Mesothelial cell of epicardium (in vitro differentiated cells): ENCODE results near the gene WDR33. TPM values are rescaled to one million over a fixed set of nuclear protein-coding genes. Genes with fewer than 3 reads are reported as not detected.

Source experiments
- DNase-seq, 2 experiments: peaks; one replicate each; pipeline ENCODE4 v3.0.0; 2021; ENCODE audit warnings: low spot score in 2 of 2; ENCODE audit not compliant: unreplicated experiment in 2 of 2
- H3K27ac Mint-ChIP-seq: 2 replicates; pipeline ENCODE4 v1.8.0; 2021; ENCODE audit warnings: mixed read lengths
- H3K27me3 Mint-ChIP-seq: 2 replicates; pipeline ENCODE4 v1.8.0; 2021; ENCODE audit warnings: low read depth, mixed read lengths
- H3K36me3 Mint-ChIP-seq: 2 replicates; pipeline ENCODE4 v1.8.0; 2021; ENCODE audit warnings: mixed read lengths
- H3K4me1 Mint-ChIP-seq: 2 replicates; pipeline ENCODE4 v1.8.0; 2021; ENCODE audit warnings: mixed read lengths
- H3K4me3 Mint-ChIP-seq: 2 replicates; pipeline ENCODE4 v1.8.0; 2021; ENCODE audit warnings: mild to moderate bottlenecking, moderate library complexity, mixed read lengths
- H3K9me3 Mint-ChIP-seq: 2 replicates; pipeline ENCODE4 v1.8.0; 2021; ENCODE audit warnings: mixed read lengths
- CTCF ChIP-seq: fragments of 200-600 bp; sonication (generic); IDR thresholded peaks from one replicate; pipeline ENCODE4 v1.5.0; 2021; ENCODE audit warnings: antibody characterized with exemption; ENCODE audit not compliant: unreplicated experiment
- total RNA-seq: library from RNA; stranded (reverse); gene quantifications from 3 replicates; pipeline ENCODE4 v1.2.1, GENCODE V29; 2021

The WDR33 gene
- total RNA-seq, 1 donor from 2014 or later = 61.4 TPM

GRCh38 chr2:127739800-127740199 lies 71.2 kb downstream of the WDR33 start:
- peaks cover 10% of the 10 kb centered on the region for H3K36me3 Mint-ChIP-seq
- H3K4me3 Mint-ChIP-seq = no peak overlapping the region
- DNase-seq = no peak
- no peak overlapping the region for H3K27ac Mint-ChIP-seq
- TF ChIP-seq CTCF = no peak
- no peaks in the 10 kb centered on the region for H3K27me3 Mint-ChIP-seq
- no peaks in the 10 kb centered on the region for H3K9me3 Mint-ChIP-seq
- H3K4me1 Mint-ChIP-seq = no peaks in the 10 kb centered on the region

GRCh38 chr2:127737892-127738291 lies 73.1 kb downstream of the WDR33 start:
- Mint-ChIP-seq H3K27ac (no peak overlapping the region), H3K4me3 (no peak overlapping the region)
- TF ChIP-seq CTCF = no peak

GRCh38 chr2:127735537-127736399 lies 75.2 kb downstream of the WDR33 start:
- H3K9me3 Mint-ChIP-seq = no peaks in the 10 kb centered on the region
- H3K36me3 Mint-ChIP-seq = peaks cover 4% of the 10 kb centered on the region
- H3K4me1 Mint-ChIP-seq = no peaks in the 10 kb centered on the region
- no peak overlapping the region for H3K4me3 Mint-ChIP-seq
- no peak overlapping the region for H3K27ac Mint-ChIP-seq
- no peak for DNase-seq
- TF ChIP-seq CTCF = no peak
- H3K27me3 Mint-ChIP-seq = no peaks in the 10 kb centered on the region

More at GRCh38 chr2:127737892-127738291, 73.1 kb downstream of the WDR33 start:
- Mint-ChIP-seq H3K9me3 (no peaks in the 10 kb centered on the region), H3K4me1 (no peaks in the 10 kb centered on the region), H3K36me3 (peaks cover 6% of the 10 kb centered on the region), H3K27me3 (no peaks in the 10 kb centered on the region)
- DNase-seq = no peak

GRCh38 chr2:127735044-127735443 lies 75.9 kb downstream of the WDR33 start:
- no peaks in the 10 kb centered on the region for H3K27me3 Mint-ChIP-seq
- H3K4me1 Mint-ChIP-seq = no peaks in the 10 kb centered on the region
- no peaks in the 10 kb centered on the region for H3K9me3 Mint-ChIP-seq
- TF ChIP-seq CTCF = no peak
- H3K4me3 Mint-ChIP-seq = no peak overlapping the region
- peaks cover 4% of the 10 kb centered on the region for H3K36me3 Mint-ChIP-seq
- no peak for DNase-seq
- H3K27ac Mint-ChIP-seq = no peak overlapping the region

GRCh38 chr2:127733816-127734537 lies 77.0 kb downstream of the WDR33 start:
- H3K27ac Mint-ChIP-seq = no peak overlapping the region
- no peak for DNase-seq
- H3K27me3 Mint-ChIP-seq = no peaks in the 10 kb centered on the region
- no peaks in the 10 kb centered on the region for H3K9me3 Mint-ChIP-seq
- H3K36me3 Mint-ChIP-seq = peaks cover 2% of the 10 kb centered on the region
- H3K4me1 Mint-ChIP-seq = peaks cover 3% of the 10 kb centered on the region
- TF ChIP-seq CTCF = no peak
- H3K4me3 Mint-ChIP-seq = no peak overlapping the region
